Endothelial cell of umbilical vein (primary cell): Measurements from ENCODE around the gene TPK1.

ENCODE experiments used
- CTCF ChIP-seq, 2 donors: IDR thresholded peaks; 1 replicate in 1 of 2; 2 replicates in 1 of 2; pipeline ENCODE4 v1.5.1; 2011; ENCODE audit warnings: low read length in 2 of 2, mild to moderate bottlenecking in 2 of 2, moderate library complexity in 2 of 2, control low read depth in 1 of 2, inconsistent platforms in 1 of 2, low read depth in 1 of 2; ENCODE audit not compliant: insufficient read depth in 1 of 2; ENCODE audit errors: extremely low read depth in 1 of 2
- JUN ChIP-seq: IDR thresholded peaks from 2 replicates; pipeline ENCODE4 v1.6.1; 2011; ENCODE audit warnings: borderline replicate concordance, low read depth; ENCODE audit not compliant: insufficient read length, insufficient read depth
- MYC ChIP-seq: IDR thresholded peaks from one replicate; pipeline ENCODE4 v1.6.1; 2011; ENCODE audit warnings: mild to moderate bottlenecking, low read depth, low read length
- POLR2A ChIP-seq: IDR thresholded peaks from 2 replicates; pipeline ENCODE4 v1.6.1; 2012; ENCODE audit warnings: low read depth, mild to moderate bottlenecking, control low read depth, low read length
- POLR2AphosphoS5 ChIP-seq: IDR thresholded peaks from 2 replicates; pipeline ENCODE4 v1.6.1; 2012; ENCODE audit warnings: low read depth, mild to moderate bottlenecking, control low read depth, low read length, moderate library complexity; ENCODE audit not compliant: insufficient read depth

- TF ChIP-seq CTCF (IDR thresholded peaks at IDR 0.05; ENCODE audit: extremely low read depth in 1 of 2, insufficient read depth in 1 of 2, low read depth in 1 of 2, low read length in 2 of 2) (no peak), JUN (no peak), POLR2A (no peak), POLR2AphosphoS5 (no peak), MYC (no peak)
Observed at GRCh38 chr7:144596953-144597352, 238.9 kb downstream of the TPK1 start.
